Brain microvascular endothelial cell (primary cell): ENCODE data around the gene FMN2.

ENCODE experiments used
- DNase-seq: peaks from one replicate; pipeline ENCODE4 v3.0.0-alpha.2; 2020
- H3K27ac ChIP-seq: fragments of 250-450 bp; sonication (Bioruptor Pico); 2 replicates; pipeline ENCODE4 v1.5.1; 2020; ENCODE audit warnings: mild to moderate bottlenecking, moderate library complexity
- H3K27me3 ChIP-seq: fragments of 250-450 bp; sonication (Bioruptor Pico); replicated peaks from 2 replicates; pipeline ENCODE4 v1.5.1; 2020; ENCODE audit warnings: mild to moderate bottlenecking
- H3K36me3 ChIP-seq: fragments of 250-450 bp; sonication (Bioruptor Pico); replicated peaks from 2 replicates; pipeline ENCODE4 v1.5.1; 2020; ENCODE audit warnings: mild to moderate bottlenecking
- H3K4me3 ChIP-seq: 2 replicates; pipeline ENCODE4 v1.5.1; 2011; ENCODE audit warnings: low read depth, mild to moderate bottlenecking, control low read depth, low read length, moderate library complexity
- in situ Hi-C: cut with HindIII; loops from 2 replicates; pipeline ENCODE4 v1.10.0; 2017; ENCODE audit warnings: low sequenced_read_pairs, low pct_ligation_motif_present
- TF ChIP-seq, protein P1 (sequence below): IDR thresholded peaks from 2 replicates; pipeline ENCODE4 v1.5.1; 2011; ENCODE audit warnings: low read depth, mild to moderate bottlenecking, moderate library complexity, low read length, control low read depth, inconsistent platforms; ENCODE audit errors: missing control alignments

FMN2 gene

DNA sequence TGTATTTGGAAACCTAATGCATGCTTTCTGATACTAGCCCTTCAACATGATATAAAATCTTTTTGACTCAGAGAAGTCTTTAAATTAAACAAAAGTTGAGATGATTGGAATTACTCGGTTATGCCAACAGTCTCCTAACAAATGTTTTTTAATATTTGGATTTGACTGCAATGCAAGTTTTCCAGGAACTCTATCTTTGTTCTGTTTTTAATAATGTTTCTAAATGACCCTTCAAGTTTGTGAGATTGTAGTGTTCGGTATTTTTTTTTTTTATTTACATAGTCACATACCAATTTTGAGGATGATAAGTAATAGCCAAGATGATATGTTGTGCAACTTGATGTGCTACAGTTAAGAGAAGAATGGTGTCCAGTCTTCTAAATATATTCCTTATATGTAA is 258.0 kb downstream of the FMN2 start:
- no peaks in the 10 kb centered on the region for H3K27me3 ChIP-seq
- TF ChIP-seq, protein P1, sequence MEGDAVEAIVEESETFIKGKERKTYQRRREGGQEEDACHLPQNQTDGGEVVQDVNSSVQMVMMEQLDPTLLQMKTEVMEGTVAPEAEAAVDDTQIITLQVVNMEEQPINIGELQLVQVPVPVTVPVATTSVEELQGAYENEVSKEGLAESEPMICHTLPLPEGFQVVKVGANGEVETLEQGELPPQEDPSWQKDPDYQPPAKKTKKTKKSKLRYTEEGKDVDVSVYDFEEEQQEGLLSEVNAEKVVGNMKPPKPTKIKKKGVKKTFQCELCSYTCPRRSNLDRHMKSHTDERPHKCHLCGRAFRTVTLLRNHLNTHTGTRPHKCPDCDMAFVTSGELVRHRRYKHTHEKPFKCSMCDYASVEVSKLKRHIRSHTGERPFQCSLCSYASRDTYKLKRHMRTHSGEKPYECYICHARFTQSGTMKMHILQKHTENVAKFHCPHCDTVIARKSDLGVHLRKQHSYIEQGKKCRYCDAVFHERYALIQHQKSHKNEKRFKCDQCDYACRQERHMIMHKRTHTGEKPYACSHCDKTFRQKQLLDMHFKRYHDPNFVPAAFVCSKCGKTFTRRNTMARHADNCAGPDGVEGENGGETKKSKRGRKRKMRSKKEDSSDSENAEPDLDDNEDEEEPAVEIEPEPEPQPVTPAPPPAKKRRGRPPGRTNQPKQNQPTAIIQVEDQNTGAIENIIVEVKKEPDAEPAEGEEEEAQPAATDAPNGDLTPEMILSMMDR = no peak
- no peak overlapping the region for H3K27ac ChIP-seq
- no peak overlapping the region for H3K4me3 ChIP-seq
- in situ Hi-C loops = no loop called here
- H3K36me3 ChIP-seq = no peaks in the 10 kb centered on the region
- DNase-seq = no peak

DNA sequence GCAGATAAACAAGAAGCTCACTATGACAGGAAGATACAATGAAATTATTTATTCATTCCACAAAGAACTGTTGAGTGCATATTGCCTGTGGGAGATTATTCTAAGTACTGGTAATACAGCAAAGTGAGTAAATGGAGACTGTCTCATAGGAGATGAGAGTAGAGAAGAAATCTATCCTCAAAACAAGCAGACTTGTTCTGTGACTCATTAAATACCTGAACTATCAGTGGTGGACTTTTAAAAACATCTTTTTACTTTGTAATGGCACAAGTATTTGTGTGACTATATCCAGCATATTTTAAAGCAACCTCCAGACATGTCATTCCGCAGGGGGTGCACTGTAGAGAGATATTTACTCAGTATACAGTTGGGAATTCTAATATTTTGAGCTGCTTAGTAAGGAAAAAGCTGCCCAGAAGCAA is 259.2 kb downstream of the FMN2 start:
- peak; percentile 86 for DNase-seq
- in situ Hi-C loops = no loop called here
- TF ChIP-seq, protein P1 = no peak
- peak overlapping the region; percentile 77 for H3K27ac ChIP-seq
- H3K4me3 ChIP-seq = no peak overlapping the region
- no peaks in the 10 kb centered on the region for H3K36me3 ChIP-seq
- no peaks in the 10 kb centered on the region for H3K27me3 ChIP-seq

DNA sequence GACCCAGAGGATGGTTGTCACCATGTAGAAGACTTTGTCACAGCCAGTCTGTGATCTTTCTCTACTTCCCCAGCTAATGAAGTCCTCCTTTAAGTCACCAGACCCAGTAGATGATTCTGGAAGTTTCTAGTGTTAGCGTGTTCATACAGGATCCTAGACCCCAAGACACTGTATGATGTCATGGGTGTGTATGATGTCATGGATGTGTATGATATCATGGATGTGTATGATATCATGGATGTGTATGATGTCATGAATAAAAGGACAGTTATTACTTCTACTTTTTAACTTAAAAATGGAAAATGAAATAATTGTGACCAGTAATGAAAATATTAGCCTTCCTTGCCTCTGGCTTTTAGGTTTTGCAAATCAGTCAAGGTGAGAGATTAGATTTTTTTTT is 260.0 kb downstream of the FMN2 start:
- TF ChIP-seq, protein P1 = no peak
- in situ Hi-C loops = no loop called here
- H3K27ac ChIP-seq = peak overlapping the region; percentile 77
- H3K27me3 ChIP-seq = no peaks in the 10 kb centered on the region
- no peak for DNase-seq
- no peak overlapping the region for H3K4me3 ChIP-seq
- H3K36me3 ChIP-seq = no peaks in the 10 kb centered on the region

DNA sequence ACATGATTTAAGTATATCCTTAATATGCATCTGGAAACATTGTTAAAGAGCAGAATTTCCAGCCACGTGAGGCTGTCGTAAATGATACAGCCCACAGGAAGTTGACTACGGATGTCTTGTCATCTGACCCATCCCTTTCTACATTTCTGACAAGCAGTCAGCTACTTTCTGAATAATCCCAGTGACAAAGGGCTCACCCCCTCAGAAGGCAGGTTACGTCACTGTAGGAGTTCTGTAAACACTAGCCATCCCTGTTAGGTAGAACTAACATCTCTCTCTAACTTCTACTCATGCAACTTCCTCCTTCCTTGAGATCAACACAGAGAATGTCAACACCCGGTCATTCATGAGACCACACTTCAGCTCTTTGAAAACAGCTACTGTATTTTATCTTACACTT is 261.1 kb downstream of the FMN2 start:
- peak overlapping the region; percentile 77 for H3K27ac ChIP-seq
- no peaks in the 10 kb centered on the region for H3K27me3 ChIP-seq
- TF ChIP-seq, protein P1 = no peak
- in situ Hi-C loops = no loop called here
- peak; percentile 94 for DNase-seq
- no peaks in the 10 kb centered on the region for H3K36me3 ChIP-seq
- no peak overlapping the region for H3K4me3 ChIP-seq

DNA sequence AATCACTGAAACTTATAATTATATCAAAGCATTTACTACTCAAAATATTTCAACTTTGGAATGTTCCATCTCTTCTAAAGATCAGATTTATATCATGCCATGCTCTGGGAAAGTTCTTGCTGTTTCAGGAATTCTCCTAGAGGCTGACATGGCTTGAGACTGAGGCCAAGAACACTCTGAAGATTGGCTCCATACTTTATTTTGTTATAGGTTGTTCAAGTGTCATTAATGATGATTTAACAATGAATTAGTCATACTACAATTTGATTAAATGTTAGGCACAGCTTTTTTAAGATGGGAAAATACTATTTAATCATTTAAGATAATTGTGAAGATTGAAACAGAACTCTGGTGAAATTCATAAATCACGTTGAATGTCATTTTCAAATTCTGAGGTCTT is 264.9 kb downstream of the FMN2 start:
- Histone ChIP-seq H3K4me3 (no peak overlapping the region), H3K27me3 (no peaks in the 10 kb centered on the region), H3K36me3 (no peaks in the 10 kb centered on the region), H3K27ac (no peak overlapping the region)
- in situ Hi-C loops = no loop called here
- no peak for DNase-seq
- TF ChIP-seq, protein P1 = no peak

DNA sequence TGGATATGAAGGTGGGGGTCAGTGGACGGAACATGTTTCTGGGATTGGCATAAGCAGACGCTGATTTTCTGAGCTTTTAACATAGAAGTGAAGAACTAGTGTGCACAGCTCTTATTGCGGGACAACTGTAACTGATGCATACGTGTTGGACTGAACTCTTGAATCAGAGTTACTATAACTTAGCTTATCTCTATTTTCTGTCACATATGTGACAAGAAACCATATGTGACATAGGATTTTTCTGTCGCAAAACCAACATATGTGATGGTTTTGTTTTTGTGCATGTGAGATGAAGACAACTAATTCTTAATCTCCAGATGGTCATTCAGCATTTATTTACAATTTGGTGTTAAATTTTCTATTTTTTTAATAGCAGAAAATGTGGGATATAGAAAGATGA is 270.4 kb downstream of the FMN2 start:
- H3K36me3 ChIP-seq = no peaks in the 10 kb centered on the region
- TF ChIP-seq, protein P1 = no peak
- DNase-seq = no peak
- in situ Hi-C loops = no loop called here
- H3K27ac ChIP-seq = no peak overlapping the region
- no peaks in the 10 kb centered on the region for H3K27me3 ChIP-seq
- no peak overlapping the region for H3K4me3 ChIP-seq
